DMS 273 treated with DMSO at 0.1 percent for 48 hours (cell line): Measurements from ENCODE around the gene PARVG.

ENCODE experiments used
- DNase-seq: peaks from one replicate; lab custom pipeline; 2025; lab: John Stamatoyannopoulos, UW

PARVG gene

GRCh38 chr22:44181033-44181911 is 547 bp downstream of the PARVG start:
- DNase-seq: no peak

- no peak for DNase-seq
Observed at GRCh38 chr22:44181912-44182587, 1.3 kb downstream of the PARVG start.

- no peak for DNase-seq
Observed at GRCh38 chr22:44182588-44183286, 2.0 kb downstream of the PARVG start.

- no peak for DNase-seq
Observed at GRCh38 chr22:44183287-44183588, 2.5 kb downstream of the PARVG start.

GRCh38 chr22:44184006-44184405 is 3.3 kb downstream of the PARVG start:
- no peak for DNase-seq

- no peak for DNase-seq
Observed at GRCh38 chr22:44185237-44186120, 4.8 kb downstream of the PARVG start.

- no peak for DNase-seq
Observed at GRCh38 chr22:44186121-44186510, 5.4 kb downstream of the PARVG start.

GRCh38 chr22:44186737-44187136 is 6.0 kb downstream of the PARVG start:
- DNase-seq: no peak

GRCh38 chr22:44187652-44188230 is 7.0 kb downstream of the PARVG start:
- no peak for DNase-seq

GRCh38 chr22:44188316-44188715 is 7.6 kb downstream of the PARVG start:
- no peak for DNase-seq

- no peak for DNase-seq
Observed at GRCh38 chr22:44188986-44189630, 8.4 kb downstream of the PARVG start.

- no peak for DNase-seq
Observed at GRCh38 chr22:44190381-44190976, 9.8 kb downstream of the PARVG start.

GRCh38 chr22:44191036-44191454 is 10.3 kb downstream of the PARVG start:
- no peak for DNase-seq

- DNase-seq: peak; percentile 2
Observed at GRCh38 chr22:44192098-44192815, 11.5 kb downstream of the PARVG start.

GRCh38 chr22:44192816-44193534 is 12.2 kb downstream of the PARVG start:
- no peak for DNase-seq

- no peak for DNase-seq
Observed at GRCh38 chr22:44193535-44193891, 12.8 kb downstream of the PARVG start.

GRCh38 chr22:44194569-44194968 is 13.8 kb downstream of the PARVG start:
- no peak for DNase-seq

- DNase-seq: no peak
Observed at GRCh38 chr22:44195189-44195871, 14.6 kb downstream of the PARVG start.

GRCh38 chr22:44196241-44196640 is 15.5 kb downstream of the PARVG start:
- DNase-seq: no peak
